ENCODE results near the gene DNMT3A.

DNA sequence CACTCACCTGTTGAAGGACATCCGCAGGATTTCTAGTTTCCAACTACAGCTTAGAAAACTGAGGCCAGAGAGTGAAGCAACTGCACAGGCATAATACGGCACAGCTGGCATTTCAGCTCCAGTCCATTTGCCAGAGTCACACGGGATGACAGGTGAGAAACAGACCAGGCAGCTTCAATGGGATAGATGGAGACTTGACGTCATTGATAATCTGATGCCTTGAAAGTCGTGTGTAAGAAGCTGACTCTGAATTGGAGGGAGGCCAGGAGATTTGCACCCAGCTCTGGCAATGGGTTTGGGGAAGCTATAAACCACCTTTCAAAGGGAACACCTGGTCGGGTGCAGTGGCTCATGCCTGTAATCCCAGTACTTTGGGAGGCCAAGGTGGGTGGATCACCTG lies 12.4 kb upstream of the DNMT3A start:
- TF ChIP-seq CTCF (conservative IDR thresholded peaks at IDR 0.05) (no peak), ZFX (IDR thresholded peaks at IDR 0.05) (no peak)

Measured in C4-2B (cell line).